Measurements from ENCODE around the gene ROBO2. TPM values are rescaled to one million over a fixed set of nuclear protein-coding genes. Genes with fewer than 3 reads are reported as not detected.

The ROBO2 gene
- total RNA-seq, 1 experiment from 2014 or later = not detected

- TF ChIP-seq POLR2A (IDR thresholded peaks at IDR 0.05; ENCODE audit: borderline replicate concordance, extremely low read depth, insufficient read depth, insufficient read length) = no peak
- no peak for TF ChIP-seq FOSL1 (IDR thresholded peaks at IDR 0.05; ENCODE audit: low read depth)
- TF ChIP-seq JUND (IDR thresholded peaks at IDR 0.05) = no peak
- no peak for TF ChIP-seq YY1 (IDR thresholded peaks at IDR 0.05; ENCODE audit: extremely low read depth, insufficient replicate concordance, low read depth, low read length)
- no peak for TF ChIP-seq REST (IDR thresholded peaks at IDR 0.05; ENCODE audit: low read depth)
- TF ChIP-seq TCF7L2 (IDR thresholded peaks at IDR 0.05; ENCODE audit: borderline replicate concordance, extremely low read depth, insufficient read depth, insufficient read length) = no peak
- no peak for TF ChIP-seq ZBTB33 (IDR thresholded peaks at IDR 0.05; ENCODE audit: extremely low read depth, insufficient replicate concordance, low read length)
- no peak for TF ChIP-seq EGR1 (IDR thresholded peaks at IDR 0.05; ENCODE audit: low read depth)
- no peak for TF ChIP-seq CBX3 (IDR thresholded peaks at IDR 0.05; ENCODE audit: low read depth)
- no peak for TF ChIP-seq RAD21 (IDR thresholded peaks at IDR 0.05; ENCODE audit: low read depth)
- no peak for TF ChIP-seq MAX (IDR thresholded peaks at IDR 0.05)
- TF ChIP-seq ATF3 (IDR thresholded peaks at IDR 0.05) = no peak
- Histone ChIP-seq H3K4me2 (ENCODE audit: low read length) (no peak overlapping the region), H3K9me3 (ENCODE audit: control insufficient read depth in 1 of 2, insufficient read depth in 1 of 2, low read depth in 1 of 2, low read length in 2 of 2) (peaks cover 12 to 14% of the 10 kb centered on the region in 2 experiments; a peak in 2 of 4 replicates), H3K36me3 (ENCODE audit: control insufficient read depth in 1 of 2, insufficient read depth in 2 of 2, low read length in 2 of 2) (no peaks in the 10 kb centered on the region), H3K9me2 (ENCODE audit: insufficient read depth) (no peaks in the 10 kb centered on the region), H4K20me1 (ENCODE audit: insufficient read depth) (no peaks in the 10 kb centered on the region), H3K27ac (ENCODE audit: low read depth, low read length) (no peak overlapping the region), H3K79me2 (ENCODE audit: insufficient read depth, low read length) (no peaks in the 10 kb centered on the region), H3K4me3 (replicated peaks in 1 of 2; ENCODE audit: low read depth in 1 of 2, low read length in 2 of 2) (no peak overlapping the region), H3K9ac (ENCODE audit: low read length) (no peak overlapping the region), H2AFZ (ENCODE audit: low read depth, low read length, poor library complexity, severe bottlenecking) (no peak overlapping the region), H3K27me3 (ENCODE audit: insufficient read depth, low read length) (no peaks in the 10 kb centered on the region), H3K4me1 (ENCODE audit: control insufficient read depth in 1 of 2, insufficient read depth in 2 of 2, low read length in 2 of 2) (no peaks in the 10 kb centered on the region)
- RAD21 ChIA-PET (ENCODE audit: low non-redundant PET in 1 of 2, low total read pairs in 2 of 2, uncharacterized antibody in 2 of 2, unreplicated experiment in 2 of 2) = no interaction called here
- BruUV-seq (replicated peaks) = no TSS peak
- DNase-seq (ENCODE audit: low read depth, low spot score) (no peak), ATAC-seq (no peak)
- POLR2A ChIA-PET = no interaction called here
- intact Hi-C loops (cut with micrococcal nuclease) = no loop called here
- CTCF ChIA-PET = no interaction called here
Observed at GRCh38 chr3:77421916-77422315, 382.0 kb downstream of the ROBO2 start.

Measured in HCT116 (cell line).